ENCODE data around the gene DGKB. TPM values are rescaled to one million over a fixed set of nuclear protein-coding genes. Genes with fewer than 3 reads are reported as not detected.

DGKB gene
- polyA plus RNA-seq, 1 of the 3 experiments (the other 2 are of a cell fraction): 2.1 TPM

DNA sequence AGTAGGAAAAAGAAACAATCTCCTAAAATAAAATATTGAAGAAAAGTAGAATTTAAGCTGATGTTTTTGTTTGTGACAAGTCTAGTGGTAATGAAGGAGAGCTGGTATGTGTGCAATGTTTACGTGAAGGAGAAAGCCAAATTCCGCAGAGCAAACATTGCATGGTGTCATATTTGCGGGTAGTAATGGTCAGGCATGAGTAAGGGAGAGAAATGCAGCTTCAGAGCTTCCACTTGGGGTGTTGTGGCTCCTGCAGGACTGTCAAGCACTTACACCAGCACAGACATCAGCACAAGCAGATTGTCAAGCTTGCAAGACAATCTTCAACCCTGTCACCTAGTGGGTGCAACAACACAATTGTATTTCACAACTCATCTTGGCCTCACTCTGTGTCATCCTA, 776.6 kb downstream of the DGKB start (continued):
- TF ChIP-seq, protein P1, sequence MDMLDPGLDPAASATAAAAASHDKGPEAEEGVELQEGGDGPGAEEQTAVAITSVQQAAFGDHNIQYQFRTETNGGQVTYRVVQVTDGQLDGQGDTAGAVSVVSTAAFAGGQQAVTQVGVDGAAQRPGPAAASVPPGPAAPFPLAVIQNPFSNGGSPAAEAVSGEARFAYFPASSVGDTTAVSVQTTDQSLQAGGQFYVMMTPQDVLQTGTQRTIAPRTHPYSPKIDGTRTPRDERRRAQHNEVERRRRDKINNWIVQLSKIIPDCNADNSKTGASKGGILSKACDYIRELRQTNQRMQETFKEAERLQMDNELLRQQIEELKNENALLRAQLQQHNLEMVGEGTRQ (IDR thresholded peaks at IDR 0.05; ENCODE audit: borderline replicate concordance, low read depth, low read length): no peak
- TF ChIP-seq TEAD4 (IDR thresholded peaks at IDR 0.05; ENCODE audit: borderline replicate concordance, insufficient read depth) (no peak), TAF1 (IDR thresholded peaks at IDR 0.05; ENCODE audit: borderline replicate concordance, low read depth, low read length) (no peak), GABPA (IDR thresholded peaks at IDR 0.05; ENCODE audit: low read depth) (no peak), MEF2A (IDR thresholded peaks at IDR 0.05; ENCODE audit: borderline replicate concordance, low read depth) (no peak), MXI1 (IDR thresholded peaks at IDR 0.05; ENCODE audit: low read depth, low read length) (no peak), RCOR1 (IDR thresholded peaks at IDR 0.05; ENCODE audit: low read length) (no peak)
- TF ChIP-seq, protein P2, sequence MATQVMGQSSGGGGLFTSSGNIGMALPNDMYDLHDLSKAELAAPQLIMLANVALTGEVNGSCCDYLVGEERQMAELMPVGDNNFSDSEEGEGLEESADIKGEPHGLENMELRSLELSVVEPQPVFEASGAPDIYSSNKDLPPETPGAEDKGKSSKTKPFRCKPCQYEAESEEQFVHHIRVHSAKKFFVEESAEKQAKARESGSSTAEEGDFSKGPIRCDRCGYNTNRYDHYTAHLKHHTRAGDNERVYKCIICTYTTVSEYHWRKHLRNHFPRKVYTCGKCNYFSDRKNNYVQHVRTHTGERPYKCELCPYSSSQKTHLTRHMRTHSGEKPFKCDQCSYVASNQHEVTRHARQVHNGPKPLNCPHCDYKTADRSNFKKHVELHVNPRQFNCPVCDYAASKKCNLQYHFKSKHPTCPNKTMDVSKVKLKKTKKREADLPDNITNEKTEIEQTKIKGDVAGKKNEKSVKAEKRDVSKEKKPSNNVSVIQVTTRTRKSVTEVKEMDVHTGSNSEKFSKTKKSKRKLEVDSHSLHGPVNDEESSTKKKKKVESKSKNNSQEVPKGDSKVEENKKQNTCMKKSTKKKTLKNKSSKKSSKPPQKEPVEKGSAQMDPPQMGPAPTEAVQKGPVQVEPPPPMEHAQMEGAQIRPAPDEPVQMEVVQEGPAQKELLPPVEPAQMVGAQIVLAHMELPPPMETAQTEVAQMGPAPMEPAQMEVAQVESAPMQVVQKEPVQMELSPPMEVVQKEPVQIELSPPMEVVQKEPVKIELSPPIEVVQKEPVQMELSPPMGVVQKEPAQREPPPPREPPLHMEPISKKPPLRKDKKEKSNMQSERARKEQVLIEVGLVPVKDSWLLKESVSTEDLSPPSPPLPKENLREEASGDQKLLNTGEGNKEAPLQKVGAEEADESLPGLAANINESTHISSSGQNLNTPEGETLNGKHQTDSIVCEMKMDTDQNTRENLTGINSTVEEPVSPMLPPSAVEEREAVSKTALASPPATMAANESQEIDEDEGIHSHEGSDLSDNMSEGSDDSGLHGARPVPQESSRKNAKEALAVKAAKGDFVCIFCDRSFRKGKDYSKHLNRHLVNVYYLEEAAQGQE (IDR thresholded peaks at IDR 0.05; ENCODE audit: low read depth, low read length): no peak
- TF ChIP-seq, protein P3, sequence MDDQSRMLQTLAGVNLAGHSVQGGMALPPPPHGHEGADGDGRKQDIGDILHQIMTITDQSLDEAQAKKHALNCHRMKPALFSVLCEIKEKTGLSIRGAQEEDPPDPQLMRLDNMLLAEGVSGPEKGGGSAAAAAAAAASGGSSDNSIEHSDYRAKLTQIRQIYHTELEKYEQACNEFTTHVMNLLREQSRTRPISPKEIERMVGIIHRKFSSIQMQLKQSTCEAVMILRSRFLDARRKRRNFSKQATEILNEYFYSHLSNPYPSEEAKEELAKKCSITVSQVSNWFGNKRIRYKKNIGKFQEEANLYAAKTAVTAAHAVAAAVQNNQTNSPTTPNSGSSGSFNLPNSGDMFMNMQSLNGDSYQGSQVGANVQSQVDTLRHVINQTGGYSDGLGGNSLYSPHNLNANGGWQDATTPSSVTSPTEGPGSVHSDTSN (IDR thresholded peaks at IDR 0.05): no peak

DNA sequence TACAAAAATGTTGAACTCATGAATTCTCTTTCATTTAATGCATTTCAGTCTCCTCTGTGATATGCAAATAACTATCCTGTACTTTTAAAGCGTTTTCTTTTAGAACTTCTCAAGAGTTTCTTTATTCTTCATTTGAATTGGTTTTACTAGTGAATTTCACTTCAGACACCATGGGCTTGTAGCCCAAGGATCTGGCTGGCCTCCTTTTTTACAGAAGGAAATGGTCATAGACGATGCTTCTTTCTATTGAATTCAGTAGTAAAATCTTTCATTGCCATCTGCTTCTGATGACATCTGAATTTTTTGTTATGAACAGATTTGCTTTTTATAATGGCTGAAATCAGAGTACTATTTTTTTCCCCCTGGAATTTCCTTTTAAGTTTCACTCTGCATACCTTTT, 777.8 kb downstream of the DGKB start:
- H2AFZ ChIP-seq (ENCODE audit: low read depth): no peak overlapping the region

More for the DNA sequence above, 777.8 kb downstream of the DGKB start:
- Histone ChIP-seq H3K9me3 (no peaks in the 10 kb centered on the region), H3F3A (replicated peaks; ENCODE audit: insufficient read depth) (no peaks in the 10 kb centered on the region), H3K4me1 (ENCODE audit: control insufficient read depth in 1 of 2, insufficient read depth in 2 of 2, low read depth in 1 of 2, low read length in 1 of 2) (no peaks in the 10 kb centered on the region; a peak in 1 of 4 replicates), H3K27ac (ENCODE audit: low read depth in 2 of 2, low read length in 1 of 2) (no peak overlapping the region), H3K4me3 (ENCODE audit: low read depth in 2 of 2, low read length in 1 of 2) (no peak overlapping the region), H3K9me2 (no peaks in the 10 kb centered on the region), H4K20me1 (ENCODE audit: insufficient read depth) (no peaks in the 10 kb centered on the region), H3K36me3 (replicated peaks in 1 of 2; ENCODE audit: control insufficient read depth in 1 of 2, insufficient read depth in 2 of 2, low read length in 1 of 2) (no peaks in the 10 kb centered on the region), H3K79me2 (ENCODE audit: insufficient read depth) (no peaks in the 10 kb centered on the region), H3K4me2 (no peak overlapping the region), H3K27me3 (ENCODE audit: insufficient read depth) (no peaks in the 10 kb centered on the region), H3K9ac (no peak overlapping the region)
- WGBS (ENCODE audit: low lambda C conversion rate): 69% methylated on average over 2 of the region's 2 CpGs
- TF ChIP-seq TCF12 (IDR thresholded peaks at IDR 0.05) (no peak), EP300 (IDR thresholded peaks at IDR 0.05; ENCODE audit: borderline replicate concordance in 1 of 2, low read depth in 1 of 2, low read length in 1 of 2) (no peak), JUND (IDR thresholded peaks at IDR 0.05) (no peak), CHD2 (IDR thresholded peaks at IDR 0.05; ENCODE audit: low read length, partially characterized antibody) (no peak), NRF1 (IDR thresholded peaks at IDR 0.05; ENCODE audit: low read depth, low read length) (no peak), RCOR1 (IDR thresholded peaks at IDR 0.05; ENCODE audit: low read length) (no peak), RFX5 (IDR thresholded peaks at IDR 0.05; ENCODE audit: low read length) (no peak), EZH2phosphoT487 (IDR thresholded peaks at IDR 0.05; ENCODE audit: borderline replicate concordance, low read depth) (no peak), FOXJ3 (CRISPR knock-in tag; IDR thresholded peaks at IDR 0.05) (no peak), TAF1 (IDR thresholded peaks at IDR 0.05; ENCODE audit: borderline replicate concordance, low read depth, low read length) (no peak), MEF2A (IDR thresholded peaks at IDR 0.05; ENCODE audit: borderline replicate concordance, low read depth) (no peak), GABPA (IDR thresholded peaks at IDR 0.05; ENCODE audit: low read depth) (no peak)
- TF ChIP-seq, protein P1 (IDR thresholded peaks at IDR 0.05; ENCODE audit: borderline replicate concordance, low read depth, low read length): no peak
- POLR2A ChIA-PET: no interaction called here
- CTCF ChIA-PET: interaction anchor here (0.6 to 2.7 kb wide), 3 partner anchors 9 to 332 kb away, joined by 3 to 7 read pairs (median 3); no protein-coding TSS in a partner anchor
- DNase-seq: no peak

Measured in SK-N-SH (cell line).